ENCODE measurements around the gene UTY. TPM values are rescaled to one million over a fixed set of nuclear protein-coding genes. Genes with fewer than 3 reads are reported as not detected.

Gene UTY
- total and polyA plus RNA-seq, 2 of the 13 experiments (the other 11 are each of a cell fraction or from before 2014, with no cell fraction given), result not detected

GRCh38 chrY:13435206-13435967 lies 44.4 kb downstream of the UTY start:
- no peaks in the 10 kb centered on the region for H3K79me2 ChIP-seq (ENCODE audit: insufficient read depth, low read length)
- no peak for DNase-seq (ENCODE audit: low spot score)
- CTCF ChIA-PET (ENCODE audit: low intra/inter-chr PET ratio, low total read pairs), result no interaction called here
- no peaks in the 10 kb centered on the region for H3K9me3 ChIP-seq (ENCODE audit: low read length)
- POLR2A ChIA-PET, result no interaction called here
- H3K27me3 ChIP-seq (ENCODE audit: control insufficient read depth in 1 of 2, insufficient read depth in 2 of 2, low read length in 2 of 2), result no peaks in the 10 kb centered on the region
- 4% methylated on average over 22 of the region's 22 CpGs for WGBS (ENCODE audit: low lambda C conversion rate)
- no peaks in the 10 kb centered on the region for H4K20me1 ChIP-seq (ENCODE audit: insufficient read depth, low read length)
- peak overlapping the region; percentile 90 for H2AFZ ChIP-seq (ENCODE audit: low read length)
- H3K4me3 ChIP-seq (replicated peaks in 1 of 3; ENCODE audit: insufficient read depth in 1 of 3, low read depth in 2 of 3, low read length in 3 of 3), result peak overlapping the region; percentile 65 to 75 (median 68)
- peak overlapping the region; percentile 68 for H3K9ac ChIP-seq (ENCODE audit: insufficient read depth, low read depth, low read length)
- TSS peak; percentile 59 for BruUV-seq (replicated peaks)
- H3K36me3 ChIP-seq (replicated peaks in 1 of 2; ENCODE audit: control insufficient read depth in 1 of 2, insufficient read depth in 2 of 2, low read length in 2 of 2), result no peaks in the 10 kb centered on the region
- intact Hi-C loops (cut with micrococcal nuclease; ENCODE audit: unreplicated experiment), result loop anchor here (10.0 kb wide), 1 partner anchor 279 kb away; no protein-coding TSS in a partner anchor
- no peak for FAIRE-seq
- no peaks in the 10 kb centered on the region for H3K4me1 ChIP-seq (ENCODE audit: insufficient read depth, low read length)
- peak; percentile 15 for ATAC-seq
- H3K4me2 ChIP-seq (ENCODE audit: low read depth, low read length), result peak overlapping the region; percentile 79
- in situ Hi-C loops (cut with HindIII; ENCODE audit: extremely low pct_ligation_motif_present, low pct_unique_long_range_greater_than_20kb), result no loop called here
- TF ChIP-seq ZNF256 (CRISPR knock-in tag; conservative IDR thresholded peaks at IDR 0.05) (no peak), YY1 (IDR thresholded peaks at IDR 0.05; ENCODE audit: insufficient read depth, insufficient replicate concordance, low read depth, low read length) (peak; percentile 65)
- peak overlapping the region; percentile 45 for H3K27ac ChIP-seq (ENCODE audit: extremely low read length, insufficient read depth, low read length)

- Histone ChIP-seq H2AFZ (ENCODE audit: low read length) (no peak overlapping the region), H3K9ac (ENCODE audit: insufficient read depth, low read depth, low read length) (no peak overlapping the region), H4K20me1 (ENCODE audit: insufficient read depth, low read length) (no peaks in the 10 kb centered on the region), H3K36me3 (replicated peaks in 1 of 2; ENCODE audit: control insufficient read depth in 1 of 2, insufficient read depth in 2 of 2, low read length in 2 of 2) (no peaks in the 10 kb centered on the region), H3K4me2 (ENCODE audit: low read depth, low read length) (no peak overlapping the region), H3K27ac (ENCODE audit: extremely low read length, insufficient read depth, low read length) (no peak overlapping the region), H3K9me3 (ENCODE audit: low read length) (no peaks in the 10 kb centered on the region), H3K79me2 (ENCODE audit: insufficient read depth, low read length) (no peaks in the 10 kb centered on the region), H3K4me1 (ENCODE audit: insufficient read depth, low read length) (no peaks in the 10 kb centered on the region), H3K4me3 (replicated peaks in 1 of 3; ENCODE audit: insufficient read depth in 1 of 3, low read depth in 2 of 3, low read length in 3 of 3) (no peak overlapping the region), H3K27me3 (ENCODE audit: control insufficient read depth in 1 of 2, insufficient read depth in 2 of 2, low read length in 2 of 2) (no peaks in the 10 kb centered on the region)
- in situ Hi-C loops (cut with HindIII; ENCODE audit: extremely low pct_ligation_motif_present, low pct_unique_long_range_greater_than_20kb), result no loop called here
- ATAC-seq (no peak), DNase-seq (ENCODE audit: low spot score) (no peak), FAIRE-seq (no peak)
- BruUV-seq (replicated peaks), result no TSS peak
- POLR2A ChIA-PET, result no interaction called here
- no CpG with 5 or more reads among the region's 3 CpGs for WGBS (ENCODE audit: low lambda C conversion rate)
- CTCF ChIA-PET (ENCODE audit: low intra/inter-chr PET ratio, low total read pairs), result no interaction called here
- intact Hi-C loops (cut with micrococcal nuclease; ENCODE audit: unreplicated experiment), result loop anchor here (10.0 kb wide), 1 partner anchor 282 kb away; no protein-coding TSS in a partner anchor
- no peak for TF ChIP-seq ZNF652 (CRISPR knock-in tag; IDR thresholded peaks at IDR 0.05; ENCODE audit: borderline replicate concordance, low read depth)
- no peak for TF ChIP-seq ATF3 (CRISPR knock-in tag; IDR thresholded peaks at IDR 0.05)
- TF ChIP-seq HOXA9 (CRISPR knock-in tag; IDR thresholded peaks at IDR 0.05; ENCODE audit: borderline replicate concordance), result no peak
- no peak for TF ChIP-seq KAT2B (IDR thresholded peaks at IDR 0.05; ENCODE audit: borderline replicate concordance, low read depth, low read length)
- TF ChIP-seq ARNTL (CRISPR knock-in tag; IDR thresholded peaks at IDR 0.05), result no peak
- no peak for TF ChIP-seq PHF20 (CRISPR knock-in tag; IDR thresholded peaks at IDR 0.05)
- no peak for TF ChIP-seq REPIN1 (CRISPR knock-in tag; IDR thresholded peaks at IDR 0.05; ENCODE audit: borderline replicate concordance, low read depth)
- no peak for TF ChIP-seq ZNF672 (CRISPR knock-in tag; IDR thresholded peaks at IDR 0.05)
- TF ChIP-seq REXO4 (CRISPR knock-in tag; IDR thresholded peaks at IDR 0.05; ENCODE audit: borderline replicate concordance), result no peak
- no peak for TF ChIP-seq ZNF446 (CRISPR knock-in tag; IDR thresholded peaks at IDR 0.05)
These were observed 47.4 kb downstream of the UTY start for GRCh38 chrY:13432293-13433025.

All from HepG2 (cell line).